GM21423 (cell line): Measurements from ENCODE around the gene ERGIC1.
"Not testable (repeated sequence)": the region's sequence is repeated elsewhere in the genome, so short reads cannot be mapped to it uniquely, and the experiment has no call there.

Source experiments
- ATAC-seq: cut with Tn5 transposase; IDR thresholded peaks from one replicate; pipeline ENCODE4 v1.9.1; 2021; ENCODE audit warnings: mild to moderate bottlenecking, moderate library complexity; ENCODE audit not compliant: unreplicated experiment

ERGIC1 gene, protein sequence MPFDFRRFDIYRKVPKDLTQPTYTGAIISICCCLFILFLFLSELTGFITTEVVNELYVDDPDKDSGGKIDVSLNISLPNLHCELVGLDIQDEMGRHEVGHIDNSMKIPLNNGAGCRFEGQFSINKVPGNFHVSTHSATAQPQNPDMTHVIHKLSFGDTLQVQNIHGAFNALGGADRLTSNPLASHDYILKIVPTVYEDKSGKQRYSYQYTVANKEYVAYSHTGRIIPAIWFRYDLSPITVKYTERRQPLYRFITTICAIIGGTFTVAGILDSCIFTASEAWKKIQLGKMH

DNA sequence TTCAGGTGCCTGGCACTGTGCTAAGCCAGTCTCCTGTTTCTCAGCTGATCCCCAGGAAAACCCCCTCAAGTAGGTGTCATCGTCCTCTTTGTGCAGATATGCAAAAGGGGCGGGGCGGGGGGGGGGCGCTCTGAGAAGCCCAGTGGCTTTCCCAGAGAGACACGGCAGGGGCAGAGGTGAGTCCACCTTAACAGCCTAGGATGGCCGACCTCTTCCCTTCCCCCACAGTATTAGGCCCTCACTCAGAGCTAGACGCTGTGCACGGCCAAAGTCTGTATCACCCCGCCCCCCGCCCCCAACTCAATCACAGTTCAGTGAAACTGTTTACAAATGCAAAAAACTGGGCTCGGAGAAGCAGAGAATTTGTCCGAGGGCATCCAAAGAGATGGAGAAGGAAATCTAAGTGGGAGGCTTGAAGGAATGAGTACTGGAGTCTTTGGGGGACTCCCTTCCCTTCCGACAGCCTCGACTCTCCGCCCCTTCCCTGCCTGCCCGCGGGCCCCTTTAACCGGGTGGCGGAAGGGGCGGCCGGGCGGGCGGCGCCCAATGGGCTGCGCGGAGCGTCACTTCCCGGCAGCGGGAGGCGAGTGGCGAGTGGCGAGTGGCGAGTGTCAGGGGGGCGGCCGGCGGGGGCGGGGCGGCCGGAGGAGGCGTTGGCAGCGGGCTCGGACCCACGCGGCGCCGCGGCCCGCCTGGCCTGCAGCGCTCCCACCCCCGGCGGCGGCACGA, at the start of gene ERGIC1:
ERGIC1 (plus strand) TSS at position 566 of the 729 bp plus-strand sequence; CDS start at position 729, 163 bp downstream.
- ATAC-seq = peak; percentile 66

DNA sequence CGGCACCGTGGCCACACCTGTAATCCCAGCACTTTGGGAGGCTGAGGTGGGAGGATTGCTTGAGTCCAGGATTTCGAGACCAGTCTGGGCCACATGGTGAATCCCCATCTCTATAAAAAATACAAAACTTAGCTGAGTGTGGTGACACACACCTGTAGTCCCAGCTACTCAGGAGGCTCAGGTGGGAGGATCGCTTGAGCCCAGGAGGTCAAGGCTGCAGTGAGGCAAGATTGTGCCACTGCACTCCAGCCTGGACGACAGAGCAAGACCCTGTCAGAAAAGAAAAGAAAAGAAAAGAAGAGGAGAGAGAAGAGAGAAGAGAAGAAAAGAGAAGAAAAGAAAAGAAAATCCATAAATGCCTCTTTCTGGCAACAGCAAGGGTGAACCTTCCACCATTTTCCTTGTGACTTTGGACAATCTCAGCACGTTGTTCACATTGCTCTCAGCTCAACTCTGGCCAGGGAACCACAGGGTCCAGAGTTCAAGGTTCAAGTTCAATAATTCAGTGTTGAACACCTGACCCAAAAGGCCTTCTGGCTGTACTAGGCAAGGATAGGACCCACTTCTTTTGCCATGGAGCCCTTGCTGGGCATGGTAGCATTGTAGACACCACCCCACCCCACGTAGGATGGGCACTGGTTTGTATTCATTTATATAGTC, 48.5 kb upstream of the ERGIC1 start:
- no peak for ATAC-seq

- no peak for ATAC-seq
Measured at GRCh38 chr5:172786736-172787462, 47.2 kb upstream of the ERGIC1 start.

DNA sequence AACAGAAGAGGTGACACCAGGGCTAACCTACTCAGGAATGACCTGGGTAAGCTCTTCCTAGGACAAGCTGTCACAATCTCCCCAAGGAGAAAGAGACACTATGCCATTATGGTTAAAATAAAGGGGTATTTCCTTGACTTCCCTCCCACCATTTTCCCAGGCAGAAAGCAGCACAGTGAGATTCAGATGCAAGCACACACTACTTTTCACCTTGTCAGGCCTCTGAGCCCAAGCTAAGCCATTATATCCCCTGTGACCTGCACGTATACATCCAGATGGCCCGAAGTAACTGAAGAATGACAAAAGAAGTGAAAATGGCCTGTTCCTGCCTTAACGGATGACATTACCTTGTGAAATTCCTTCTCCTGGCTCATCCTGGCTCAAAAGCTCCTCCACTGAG, 46.5 kb upstream of the ERGIC1 start:
- not testable (repeated sequence) for ATAC-seq

- no peak for ATAC-seq
Measured at GRCh38 chr5:172788771-172789686, 45.0 kb upstream of the ERGIC1 start.

DNA sequence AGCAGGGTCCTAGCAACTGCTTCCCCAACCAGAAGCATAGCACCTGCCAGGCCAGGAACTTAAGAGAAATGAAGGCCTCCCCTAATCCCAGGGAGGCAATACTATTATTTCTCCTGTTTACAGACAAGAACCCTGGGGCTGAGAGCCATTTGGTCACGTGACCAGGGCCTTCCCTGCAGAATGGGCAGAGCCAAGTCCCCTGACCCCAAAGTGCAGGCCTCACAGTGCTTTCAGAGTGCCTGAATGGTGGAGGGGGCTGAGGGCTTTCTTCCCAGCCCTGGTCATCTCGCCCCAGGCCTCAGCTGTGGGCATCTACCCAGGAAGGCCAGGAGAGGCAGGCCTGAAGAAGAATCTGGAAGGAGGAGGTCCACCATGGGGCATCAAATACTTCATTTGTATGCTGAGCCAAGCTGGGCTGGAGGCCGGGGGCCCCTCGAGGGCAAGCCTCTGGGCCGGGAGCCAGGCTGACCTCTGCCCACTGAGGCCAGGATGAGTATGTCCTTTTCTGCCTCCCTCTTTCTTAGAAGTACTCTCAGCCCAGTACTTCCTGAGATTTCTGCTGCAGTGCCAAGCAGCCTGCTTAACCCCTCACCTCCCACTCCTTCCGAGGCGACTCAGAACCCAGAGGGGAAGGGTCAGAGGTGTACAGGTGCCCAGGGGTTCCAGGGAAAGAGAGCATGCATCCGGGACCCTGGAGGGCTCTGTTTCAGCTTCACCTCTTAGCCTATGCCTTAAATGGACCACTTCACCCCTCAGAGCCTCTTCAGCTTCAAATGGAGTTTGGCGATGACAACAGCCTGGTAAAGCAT, 44.2 kb upstream of the ERGIC1 start:
- ATAC-seq = no peak

DNA sequence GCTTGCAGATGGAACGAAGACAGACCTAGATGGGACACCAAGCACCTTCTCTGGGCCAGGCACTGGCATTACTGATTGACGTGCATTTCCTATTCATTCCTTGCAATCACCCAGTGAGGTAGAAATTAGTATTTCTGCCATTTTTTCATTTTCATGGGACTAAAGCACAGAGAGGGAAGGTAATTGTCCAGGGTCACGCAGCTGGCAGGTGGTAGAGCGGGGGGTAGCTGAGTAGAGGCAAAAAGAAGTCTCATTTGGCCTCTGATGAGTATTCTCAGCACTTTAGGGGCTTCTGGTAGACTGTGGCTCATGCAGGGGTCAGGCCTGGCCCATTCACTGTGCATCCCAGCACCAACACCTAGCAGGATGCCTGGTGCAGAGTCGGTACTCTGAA, 43.6 kb upstream of the ERGIC1 start:
- no peak for ATAC-seq

- no peak for ATAC-seq
Measured at GRCh38 chr5:172791286-172791685, 42.8 kb upstream of the ERGIC1 start.

- no peak for ATAC-seq
Measured at GRCh38 chr5:172791726-172792445, 42.2 kb upstream of the ERGIC1 start.

DNA sequence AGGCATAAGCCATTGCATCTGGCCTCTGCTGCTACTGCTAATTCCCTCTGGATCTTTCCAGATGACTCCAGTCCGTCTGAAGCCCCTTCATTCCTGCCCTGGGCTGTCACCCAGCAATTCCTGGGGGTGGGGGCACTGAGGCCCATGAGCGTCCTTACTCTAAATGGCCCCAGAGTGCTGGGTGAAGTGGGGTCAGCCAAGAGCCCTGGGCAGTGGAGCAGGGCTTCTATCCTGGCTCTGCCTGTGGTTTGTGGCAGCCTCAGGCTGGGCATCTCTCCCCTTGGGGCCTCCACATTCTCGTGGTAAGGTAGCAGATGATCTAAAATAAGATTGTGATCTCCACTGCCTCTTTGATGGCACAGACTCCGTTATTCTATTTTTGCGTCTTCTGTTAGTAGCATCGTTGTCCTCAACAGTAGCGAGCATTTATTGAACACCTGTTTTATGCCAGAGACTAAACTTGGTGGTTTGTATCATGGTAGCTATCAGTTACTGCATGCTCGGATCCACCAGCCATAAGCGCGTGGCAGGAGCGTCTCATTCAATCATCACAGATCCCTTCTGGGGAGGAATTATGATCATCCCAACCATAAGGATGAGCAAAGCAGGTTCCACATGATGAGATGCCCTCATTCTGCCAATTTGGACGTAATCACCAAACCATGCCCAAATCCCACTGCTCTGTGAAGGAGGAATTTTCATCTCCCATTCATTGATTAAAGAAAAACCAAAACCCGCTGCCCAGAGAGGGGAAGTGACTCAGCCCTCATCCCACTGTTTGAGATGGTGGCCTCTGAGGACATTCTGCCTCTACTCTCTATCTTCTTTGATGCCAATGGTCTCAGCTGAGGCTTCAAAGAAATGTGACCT, 41.1 kb upstream of the ERGIC1 start:
- no peak for ATAC-seq

DNA sequence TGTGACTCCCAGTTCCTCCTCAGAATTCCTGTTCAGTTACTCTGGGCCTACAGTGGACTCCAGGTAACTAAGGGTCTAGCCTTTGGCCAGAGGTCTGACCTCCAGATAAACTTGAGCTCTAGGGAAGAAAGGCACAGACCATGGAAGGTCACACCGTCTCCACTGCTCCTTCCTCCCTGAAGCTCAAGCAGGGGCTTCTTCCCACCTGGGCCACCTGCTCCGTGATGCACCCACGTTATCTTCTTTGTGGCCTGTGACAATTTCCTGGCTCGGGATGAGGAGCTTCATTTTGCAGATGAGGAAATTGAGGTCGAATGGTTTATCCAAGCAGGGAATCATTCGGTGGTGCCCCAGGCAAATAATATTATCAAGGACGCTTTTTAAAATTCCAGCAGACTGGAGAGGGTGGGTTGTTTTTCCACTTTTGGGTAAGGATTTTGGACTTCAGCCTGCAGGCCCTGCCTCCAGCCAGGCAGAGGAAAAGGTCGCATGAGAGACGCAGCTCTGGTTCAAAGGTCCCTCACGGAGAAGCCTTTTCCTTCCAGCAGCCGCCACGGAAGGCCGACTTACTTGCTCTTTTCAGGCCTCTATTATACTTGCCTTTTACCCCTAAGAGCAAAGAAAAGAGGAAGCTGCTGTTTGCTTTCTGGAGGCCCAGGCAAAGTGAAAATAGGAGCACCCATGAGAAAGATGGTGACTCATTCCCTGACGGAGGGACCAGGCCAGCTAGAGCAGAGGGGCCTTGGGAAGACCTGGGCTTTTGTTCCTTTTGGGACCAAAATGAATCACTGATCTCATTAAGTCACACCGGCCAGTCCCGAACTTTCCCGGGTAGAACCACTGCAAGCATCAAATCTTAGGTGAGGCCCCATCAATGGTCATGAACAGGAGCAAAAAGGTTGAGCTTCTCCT, 40.2 kb upstream of the ERGIC1 start:
- ATAC-seq = no peak

DNA sequence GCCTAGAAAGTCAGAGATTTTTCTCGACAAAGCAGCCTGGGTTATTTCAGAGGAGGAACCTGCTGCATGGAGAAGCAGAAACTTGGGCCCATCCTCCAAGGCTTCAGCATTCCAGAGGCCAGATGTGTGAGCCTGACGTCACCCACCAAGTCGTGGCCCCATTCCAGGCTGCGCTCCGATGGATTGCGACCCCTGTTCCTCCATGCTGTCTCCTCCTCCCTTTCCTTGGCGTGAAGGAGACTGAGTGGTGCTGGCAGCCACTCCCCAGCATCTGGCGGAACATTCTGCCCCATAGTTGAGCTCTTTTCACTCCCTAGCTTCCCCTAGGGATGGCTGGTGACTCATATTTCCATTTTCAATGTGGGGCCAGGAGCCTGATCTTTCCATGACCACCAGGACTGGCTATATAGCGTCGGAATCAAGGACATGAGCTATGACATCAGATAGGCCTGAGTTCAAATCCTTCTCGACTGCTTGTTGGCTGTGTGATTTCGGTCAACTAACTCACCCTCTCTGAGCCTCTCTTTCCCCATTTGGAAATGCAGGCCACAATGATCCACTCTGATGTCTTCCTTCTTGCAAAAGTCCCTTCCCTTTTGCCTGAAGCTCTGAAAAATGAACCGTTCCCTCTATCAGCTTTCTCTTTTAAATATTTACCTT, 38.6 kb upstream of the ERGIC1 start:
- ATAC-seq = no peak

GRCh38 chr5:172796306-172796705, 37.7 kb upstream of the ERGIC1 start:
- ATAC-seq = no peak

DNA sequence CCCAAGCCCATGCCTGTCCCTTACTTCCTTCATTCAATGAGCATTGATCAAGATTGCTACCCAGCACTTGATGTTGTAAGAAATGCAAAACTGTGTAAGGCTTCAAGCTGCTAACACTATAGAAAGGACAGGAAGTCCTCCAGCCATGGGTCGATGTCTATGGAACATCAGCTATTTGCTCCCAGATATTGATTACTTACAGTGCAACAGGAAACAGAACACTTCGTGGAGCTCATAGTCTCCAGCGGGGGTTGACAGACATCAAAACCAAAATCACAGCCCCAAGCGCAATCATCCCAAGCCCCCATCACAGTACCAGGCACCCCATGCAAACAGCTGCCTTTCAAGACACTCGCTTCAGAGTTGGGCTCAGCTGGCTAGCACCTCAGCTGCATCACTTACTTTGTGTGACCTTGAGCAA, 36.3 kb upstream of the ERGIC1 start:
- ATAC-seq = no peak

GRCh38 chr5:172798422-172799215, 35.4 kb upstream of the ERGIC1 start:
- ATAC-seq = no peak
